Measurements from ENCODE around the gene HOXA10.

HOXA10 gene

GRCh38 chr7:27156916-27157701 is 17.0 kb downstream of the HOXA10 start:
- DNase-seq (ENCODE audit: low read depth) = no peak
- no peak overlapping the region for H3K4me3 ChIP-seq (ENCODE audit: low read depth, low read length)
- TF ChIP-seq, protein P1, sequence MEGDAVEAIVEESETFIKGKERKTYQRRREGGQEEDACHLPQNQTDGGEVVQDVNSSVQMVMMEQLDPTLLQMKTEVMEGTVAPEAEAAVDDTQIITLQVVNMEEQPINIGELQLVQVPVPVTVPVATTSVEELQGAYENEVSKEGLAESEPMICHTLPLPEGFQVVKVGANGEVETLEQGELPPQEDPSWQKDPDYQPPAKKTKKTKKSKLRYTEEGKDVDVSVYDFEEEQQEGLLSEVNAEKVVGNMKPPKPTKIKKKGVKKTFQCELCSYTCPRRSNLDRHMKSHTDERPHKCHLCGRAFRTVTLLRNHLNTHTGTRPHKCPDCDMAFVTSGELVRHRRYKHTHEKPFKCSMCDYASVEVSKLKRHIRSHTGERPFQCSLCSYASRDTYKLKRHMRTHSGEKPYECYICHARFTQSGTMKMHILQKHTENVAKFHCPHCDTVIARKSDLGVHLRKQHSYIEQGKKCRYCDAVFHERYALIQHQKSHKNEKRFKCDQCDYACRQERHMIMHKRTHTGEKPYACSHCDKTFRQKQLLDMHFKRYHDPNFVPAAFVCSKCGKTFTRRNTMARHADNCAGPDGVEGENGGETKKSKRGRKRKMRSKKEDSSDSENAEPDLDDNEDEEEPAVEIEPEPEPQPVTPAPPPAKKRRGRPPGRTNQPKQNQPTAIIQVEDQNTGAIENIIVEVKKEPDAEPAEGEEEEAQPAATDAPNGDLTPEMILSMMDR (IDR thresholded peaks at IDR 0.05; ENCODE audit: control insufficient read depth, extremely low read depth, insufficient read depth) = no peak

DNA sequence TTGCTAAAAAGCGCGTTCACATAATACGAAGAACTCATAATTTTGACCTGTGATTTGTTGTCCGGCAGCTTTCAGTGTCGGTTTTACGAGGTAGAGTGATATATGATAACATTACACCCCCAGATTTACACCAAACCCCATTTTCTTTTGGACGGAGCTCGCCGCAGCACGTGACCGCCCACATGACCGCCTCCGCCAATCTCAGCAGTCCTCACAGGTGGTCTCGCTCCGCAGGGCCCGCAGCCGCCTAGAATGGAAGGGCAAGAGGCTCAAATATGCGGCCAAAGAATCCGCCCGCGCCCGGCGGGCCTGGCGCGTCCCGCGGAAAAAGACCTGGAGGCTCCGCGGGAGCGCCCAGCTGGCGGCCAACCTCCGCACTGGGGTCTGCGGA is 17.6 kb downstream of the HOXA10 start, which contains the start of gene HOXA7:
TSS of gene HOXA7 (minus strand) at position 168 of the 391 bp plus-strand sequence. CDS start at position 38, 130 bp downstream.
- TF ChIP-seq, protein P1 (IDR thresholded peaks at IDR 0.05; ENCODE audit: control insufficient read depth, extremely low read depth, insufficient read depth) = no peak
- peak within 1 kb of the TSS; percentile 28 for H3K4me3 ChIP-seq (ENCODE audit: low read depth, low read length)
- DNase-seq (ENCODE audit: low read depth) = no peak

DNA sequence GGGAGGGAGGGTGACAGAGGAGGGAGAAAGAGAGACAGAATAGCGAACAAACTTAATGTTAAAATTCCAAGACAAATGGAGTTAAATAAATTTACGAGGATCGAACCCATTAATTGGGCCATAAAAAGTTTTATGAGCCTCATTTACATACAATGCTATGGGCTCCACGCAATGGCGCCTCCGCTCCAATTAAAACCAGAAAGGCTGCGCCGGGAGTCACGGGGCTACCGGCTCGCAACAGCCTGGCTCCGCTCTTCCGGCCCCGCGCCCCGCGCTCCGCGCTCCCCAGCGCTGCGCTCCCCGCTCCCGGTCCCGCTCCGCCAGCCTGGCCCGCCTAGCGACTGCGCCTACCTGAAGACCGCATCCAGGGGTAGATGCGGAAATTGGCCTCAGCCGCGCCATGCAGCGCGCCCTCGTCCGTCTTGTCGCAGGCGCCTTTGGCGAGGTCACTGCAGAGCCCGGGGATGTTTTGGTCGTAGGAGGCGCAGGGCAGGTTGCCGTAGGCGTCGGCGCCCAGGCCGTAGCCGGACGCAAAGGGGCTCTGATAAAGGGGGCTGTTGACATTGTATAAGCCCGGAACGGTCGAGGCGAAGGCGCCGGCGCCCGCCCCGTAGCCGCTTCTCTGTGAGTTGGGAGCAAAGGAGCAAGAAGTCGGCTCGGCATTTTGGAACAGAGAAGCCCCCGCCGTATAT is 18.2 kb downstream of the HOXA10 start:
- TF ChIP-seq, protein P1 (IDR thresholded peaks at IDR 0.05; ENCODE audit: control insufficient read depth, extremely low read depth, insufficient read depth) = peak; percentile 19; the same call in 1 of the 2 replicates
- no peak for DNase-seq (ENCODE audit: low read depth)
- H3K4me3 ChIP-seq (ENCODE audit: low read depth, low read length) = peak overlapping the region; percentile 28

GRCh38 chr7:27154901-27155815 is 19.0 kb downstream of the HOXA10 start:
- H3K4me3 ChIP-seq (ENCODE audit: low read depth, low read length) = peak overlapping the region; percentile 28
- DNase-seq (ENCODE audit: low read depth) = no peak
- TF ChIP-seq, protein P1 (IDR thresholded peaks at IDR 0.05; ENCODE audit: control insufficient read depth, extremely low read depth, insufficient read depth) = no peak

- H3K4me3 ChIP-seq (ENCODE audit: low read depth, low read length) = no peak overlapping the region
- TF ChIP-seq, protein P1 (IDR thresholded peaks at IDR 0.05; ENCODE audit: control insufficient read depth, extremely low read depth, insufficient read depth) = no peak
- DNase-seq (ENCODE audit: low read depth) = no peak
Measured at GRCh38 chr7:27154369-27154768, 19.8 kb downstream of the HOXA10 start.

GRCh38 chr7:27153526-27153925 is 20.6 kb downstream of the HOXA10 start:
- TF ChIP-seq, protein P1 (IDR thresholded peaks at IDR 0.05; ENCODE audit: control insufficient read depth, extremely low read depth, insufficient read depth) = no peak
- no peak overlapping the region for H3K4me3 ChIP-seq (ENCODE audit: low read depth, low read length)
- DNase-seq (ENCODE audit: low read depth) = no peak

Measured in LNCaP clone FGC (cell line).